ENCODE data around the gene PRELID2. TPM values are rescaled to one million over a fixed set of nuclear protein-coding genes. Genes with fewer than 3 reads are reported as not detected.

Gene PRELID2
- total and polyA plus RNA-seq, 4 donors, result 1.2 to 68.1 (median 5.5) TPM

GRCh38 chr5:145853781-145854376, 18.7 kb upstream of the PRELID2 start:
- TF ChIP-seq CTCF (IDR thresholded peaks at IDR 0.05; ENCODE audit: control extremely low read depth, extremely low read depth), result no peak
- WGBS, 2 donors, result 97% methylated on average over 3 of the region's 3 CpGs
- Histone ChIP-seq H3K27me3 (ENCODE audit: control insufficient read depth in 3 of 3, insufficient read depth in 3 of 3, low read length in 2 of 3) (no peaks in the 10 kb centered on the region), H3K4me3 (no peak overlapping the region), H3K27ac (ENCODE audit: low read depth in 1 of 2, low read length in 1 of 2) (no peak overlapping the region), H3K4me1 (ENCODE audit: control insufficient read depth in 5 of 5, insufficient read depth in 5 of 5, low read length in 5 of 5) (peaks cover 0 to 9% (median 3%) of the 10 kb centered on the region in 5 donors), H3K9ac (ENCODE audit: insufficient read depth in 1 of 2, low read length in 2 of 2) (no peak overlapping the region), H3K36me3 (ENCODE audit: control insufficient read depth in 4 of 4, insufficient read depth in 4 of 4, low read length in 4 of 4) (no peaks in the 10 kb centered on the region), H3K9me3 (ENCODE audit: control insufficient read depth in 4 of 4, insufficient read depth in 3 of 4, low read length in 3 of 4) (no peaks in the 10 kb centered on the region)
- DNase-seq (no peak), ATAC-seq (ENCODE audit: insufficient read depth, low FRiP score) (no peak)

GRCh38 chr5:145852990-145853389, 17.8 kb upstream of the PRELID2 start:
- Histone ChIP-seq H3K9ac (ENCODE audit: insufficient read depth in 1 of 2, low read length in 2 of 2) (no peak overlapping the region), H3K4me3 (no peak overlapping the region), H3K27me3 (ENCODE audit: control insufficient read depth in 3 of 3, insufficient read depth in 3 of 3, low read length in 2 of 3) (no peaks in the 10 kb centered on the region), H3K9me3 (ENCODE audit: control insufficient read depth in 4 of 4, insufficient read depth in 3 of 4, low read length in 3 of 4) (no peaks in the 10 kb centered on the region), H3K36me3 (ENCODE audit: control insufficient read depth in 4 of 4, insufficient read depth in 4 of 4, low read length in 4 of 4) (no peaks in the 10 kb centered on the region), H3K27ac (ENCODE audit: low read depth in 1 of 2, low read length in 1 of 2) (no peak overlapping the region), H3K4me1 (ENCODE audit: control insufficient read depth in 5 of 5, insufficient read depth in 5 of 5, low read length in 5 of 5) (peaks cover 0 to 9% (median 3%) of the 10 kb centered on the region in 5 donors)
- ATAC-seq (ENCODE audit: insufficient read depth, low FRiP score) (no peak), DNase-seq (no peak)
- no peak for TF ChIP-seq CTCF (IDR thresholded peaks at IDR 0.05; ENCODE audit: control extremely low read depth, extremely low read depth)
- WGBS, 2 donors, result 84 to 89% methylated on average over 3 of the region's 3 CpGs

- TF ChIP-seq CTCF (IDR thresholded peaks at IDR 0.05; ENCODE audit: control extremely low read depth, extremely low read depth), result no peak
- H3K36me3 ChIP-seq (ENCODE audit: control insufficient read depth in 4 of 4, insufficient read depth in 4 of 4, low read length in 4 of 4), result no peaks in the 10 kb centered on the region
- WGBS, 2 donors, result 80 to 93% methylated on average over 1 of the region's 1 CpG
These were observed 13.7 kb upstream of the PRELID2 start for GRCh38 chr5:145848854-145849253.

More at GRCh38 chr5:145848854-145849253, 13.7 kb upstream of the PRELID2 start:
- no peak overlapping the region for H3K27ac ChIP-seq (ENCODE audit: low read depth in 1 of 2, low read length in 1 of 2)
- no peaks in the 10 kb centered on the region for H3K4me1 ChIP-seq (ENCODE audit: control insufficient read depth in 5 of 5, insufficient read depth in 5 of 5, low read length in 5 of 5)
- H3K9me3 ChIP-seq (ENCODE audit: control insufficient read depth in 4 of 4, insufficient read depth in 3 of 4, low read length in 3 of 4), result no peaks in the 10 kb centered on the region
- ATAC-seq (ENCODE audit: insufficient read depth, low FRiP score) (no peak), DNase-seq (no peak)
- H3K4me3 ChIP-seq, result no peak overlapping the region
- H3K27me3 ChIP-seq (ENCODE audit: control insufficient read depth in 3 of 3, insufficient read depth in 3 of 3, low read length in 2 of 3), result no peaks in the 10 kb centered on the region
- H3K9ac ChIP-seq (ENCODE audit: insufficient read depth in 1 of 2, low read length in 2 of 2), result no peak overlapping the region
